GM12878 (cell line): ENCODE results near the gene UCKL1.

Source experiments
- PAX5 ChIP-seq: IDR thresholded peaks from 2 replicates; pipeline ENCODE4 v1.6.1; 2011; ENCODE audit warnings: low read depth, low read length, borderline replicate concordance
- POLR2A ChIP-seq: IDR thresholded peaks from 2 replicates; pipeline ENCODE4 v1.6.1; 2011; ENCODE audit warnings: low read depth, mild to moderate bottlenecking, low read length
- SIN3A ChIP-seq: IDR thresholded peaks from 2 replicates; pipeline ENCODE4 v1.6.1; 2012; ENCODE audit warnings: low read depth, low read length, improper control_type of control experiment

GRCh38 chr20:63958964-63959698, 2.9 kb upstream of the UCKL1 start:
- TF ChIP-seq POLR2A (no peak), PAX5 (no peak), SIN3A (no peak)
